Endothelial cell of umbilical vein (primary cell): Measurements from ENCODE around the gene NAMPT. TPM values are rescaled to one million over a fixed set of nuclear protein-coding genes. Genes with fewer than 3 reads are reported as not detected.

Experiments used
- BruUV-seq: library from RNA; stranded (reverse); fragments of 400-500 nt; replicated peaks from 2 replicates; lab custom pipeline; 2021; lab: Mats Ljungman, UMichigan
- CTCF ChIA-PET: fragments of 300-600, 350-600 bp; sonication (Branson Sonifier 250); formaldehyde crosslinking; loops from one replicate; lab custom pipeline; 2021; ENCODE audit warnings: antibody characterized with exemption, inconsistent platforms; lab: Charles Lee
- POLR2A ChIA-PET: fragments of 300-600, 350-600 bp; sonication (Branson Sonifier 250); formaldehyde crosslinking; loops from one replicate; lab custom pipeline; 2021; ENCODE audit warnings: antibody characterized with exemption, inconsistent platforms; lab: Charles Lee
- DNase-seq: peaks from one replicate; pipeline ENCODE4 v3.0.0-alpha.2; 2011; ENCODE audit warnings: low read depth, low spot score
- FAIRE-seq: peaks from 2 replicates; lab custom pipeline; 2011; peaks lifted over from hg19 to GRCh38; lab: Jason Lieb, UNC
- H2AFZ ChIP-seq: 2 replicates; pipeline ENCODE4 v1.6.0; 2012; ENCODE audit warnings: low read depth, low read length, control low read depth, inconsistent platforms
- H3K27ac ChIP-seq: 2 replicates; pipeline ENCODE4 v1.5.1; 2011; ENCODE audit warnings: low read depth, mild to moderate bottlenecking, control low read depth, low read length, moderate library complexity; ENCODE audit not compliant: insufficient read depth
- H3K27me3 ChIP-seq, 2 experiments: 2 replicates each; pipeline versions ENCODE4 v1.6.0 to v1.6.1; 2011; ENCODE audit warnings: low read length in 2 of 2, mixed read lengths in 1 of 2; ENCODE audit not compliant: control insufficient read depth in 2 of 2, insufficient read depth in 2 of 2
- H3K36me3 ChIP-seq, 2 experiments: 2 replicates in 1 of 2; 3 replicates in 1 of 2; pipeline ENCODE4 v1.5.1; 2011; ENCODE audit warnings: low read length in 2 of 2, mild to moderate bottlenecking in 1 of 2, moderate library complexity in 1 of 2; ENCODE audit not compliant: control insufficient read depth in 2 of 2, insufficient read depth in 2 of 2; ENCODE audit errors: extremely low read depth in 1 of 2
- H3K4me1 ChIP-seq: 3 replicates; pipeline ENCODE4 v1.5.1; 2011; ENCODE audit warnings: mild to moderate bottlenecking, low read length; ENCODE audit not compliant: control insufficient read depth, insufficient read depth; ENCODE audit errors: extremely low read depth
- H3K4me2 ChIP-seq: 2 replicates; pipeline ENCODE4 v1.6.1; 2011; ENCODE audit warnings: low read length, control low read depth, mixed read lengths; ENCODE audit not compliant: insufficient read depth
- H3K4me3 ChIP-seq, 3 experiments: fragments of 200-600 bp in 1 of 3; sonication (generic), shearing (Covaris generic) in 1 of 3; replicated peaks in 1 of 3; 2 replicates each; pipeline ENCODE4 v1.5.1; 2011 to 2016; ENCODE audit warnings: control low read depth in 3 of 3, low read length in 3 of 3, mild to moderate bottlenecking in 2 of 3, inconsistent platforms in 1 of 3, low read depth in 1 of 3, moderate library complexity in 1 of 3; ENCODE audit not compliant: insufficient read depth in 1 of 3
- H3K79me2 ChIP-seq: 2 replicates; pipeline ENCODE4 v1.6.0; 2012; ENCODE audit warnings: low read length, inconsistent platforms; ENCODE audit not compliant: control insufficient read depth, insufficient read depth
- H3K9ac ChIP-seq: replicated peaks from 2 replicates; pipeline ENCODE3; 2011; ENCODE audit warnings: low read length, control low read depth; ENCODE audit not compliant: insufficient read depth; ENCODE audit errors: extremely low read depth
- H3K9me1 ChIP-seq: replicated peaks from 3 replicates; pipeline ENCODE4 v1.6.0; 2011; ENCODE audit warnings: mild to moderate bottlenecking, low read length; ENCODE audit not compliant: control insufficient read depth, insufficient read depth; ENCODE audit errors: extremely low read depth
- H3K9me3 ChIP-seq: replicated peaks from 2 replicates; pipeline ENCODE4 v1.5.1; 2012; ENCODE audit warnings: low read length, inconsistent platforms; ENCODE audit not compliant: control insufficient read depth, insufficient read depth
- H4K20me1 ChIP-seq: replicated peaks from 2 replicates; pipeline ENCODE3; 2011; ENCODE audit warnings: mild to moderate bottlenecking, low read length; ENCODE audit not compliant: control insufficient read depth, insufficient read depth; ENCODE audit errors: extremely low read depth
- CTCF ChIP-seq, 2 donors: IDR thresholded peaks; 1 replicate in 1 of 2; 2 replicates in 1 of 2; pipeline ENCODE4 v1.5.1; 2011; ENCODE audit warnings: low read length in 2 of 2, mild to moderate bottlenecking in 2 of 2, moderate library complexity in 2 of 2, control low read depth in 1 of 2, inconsistent platforms in 1 of 2, low read depth in 1 of 2; ENCODE audit not compliant: insufficient read depth in 1 of 2; ENCODE audit errors: extremely low read depth in 1 of 2
- EZH2 ChIP-seq: IDR thresholded peaks from 2 replicates; pipeline ENCODE4 v1.6.1; 2012; ENCODE audit warnings: borderline replicate concordance, low read depth, mild to moderate bottlenecking, moderate library complexity, low read length, inconsistent platforms; ENCODE audit not compliant: severe bottlenecking
- FOS ChIP-seq: IDR thresholded peaks from 2 replicates; pipeline ENCODE4 v1.6.1; 2011; ENCODE audit warnings: mild to moderate bottlenecking, low read length, moderate library complexity, borderline replicate concordance; ENCODE audit not compliant: insufficient read depth
- GATA2 ChIP-seq: IDR thresholded peaks from 2 replicates; pipeline ENCODE4 v1.7.0; 2011; ENCODE audit warnings: low read depth, mild to moderate bottlenecking, moderate library complexity, mixed read lengths, low read length; ENCODE audit not compliant: insufficient read length, insufficient read depth
- JUN ChIP-seq: IDR thresholded peaks from 2 replicates; pipeline ENCODE4 v1.6.1; 2011; ENCODE audit warnings: borderline replicate concordance, low read depth; ENCODE audit not compliant: insufficient read length, insufficient read depth
- MAX ChIP-seq: IDR thresholded peaks from 2 replicates; pipeline ENCODE4 v1.6.1; 2011; ENCODE audit not compliant: insufficient read depth, insufficient read length
- MYC ChIP-seq: IDR thresholded peaks from one replicate; pipeline ENCODE4 v1.6.1; 2011; ENCODE audit warnings: mild to moderate bottlenecking, low read depth, low read length
- POLR2A ChIP-seq: IDR thresholded peaks from 2 replicates; pipeline ENCODE4 v1.6.1; 2012; ENCODE audit warnings: low read depth, mild to moderate bottlenecking, control low read depth, low read length
- POLR2AphosphoS5 ChIP-seq: IDR thresholded peaks from 2 replicates; pipeline ENCODE4 v1.6.1; 2012; ENCODE audit warnings: low read depth, mild to moderate bottlenecking, control low read depth, low read length, moderate library complexity; ENCODE audit not compliant: insufficient read depth
- dilution Hi-C: fragments of 300-500 bp; cut with MboI; formaldehyde crosslinking; loops from one replicate; pipeline ENCODE4 v1.15.0; 2019; ENCODE audit warnings: low sequenced_read_pairs; ENCODE audit not compliant: extremely low pct_ligation_motif_present
- intact Hi-C: fragments of 100-400 bp; cut with micrococcal nuclease; formaldehyde crosslinking; loops from one replicate; pipeline ENCODE4 v1.10.0; 2022
- polyA plus RNA-seq, 4 experiments: library from polyadenylated mRNA; depleted of rRNA in 3 of 4; stranded (reverse) in 3 of 4; unstranded in 1 of 4; fragments of >200 nt; gene quantifications; 2 replicates each; pipeline versions ENCODE4 v1.2.1 to v1.2.3, GENCODE V29; 2011 to 2012; ENCODE audit warnings: missing spikeins in 1 of 4
- total RNA-seq: library from RNA; stranded (reverse); gene quantifications from 2 replicates; pipeline ENCODE4 v1.2.3, GENCODE V29; 2021

Gene NAMPT
- total and polyA plus RNA-seq, 2 donors (not counting 3 experiments of a cell fraction or from before 2014, with no cell fraction given) = 17.5 to 133 TPM

DNA sequence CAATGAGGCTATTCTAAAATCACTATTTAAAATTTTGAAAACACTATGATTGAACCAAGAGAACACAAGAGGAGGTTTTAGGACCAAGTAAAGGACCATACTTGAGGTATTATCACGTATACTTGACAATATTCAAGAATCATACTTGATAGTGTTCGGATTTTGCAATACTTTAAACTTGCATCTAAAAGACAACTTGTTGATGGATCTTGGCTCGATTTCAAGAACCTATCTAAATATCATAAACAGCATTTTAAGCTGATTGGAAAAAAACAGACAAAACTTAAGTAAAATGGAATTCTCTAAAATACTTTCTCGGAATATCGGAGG, 1.3 kb downstream of the NAMPT start:
- H3K9me1 ChIP-seq = no peaks in the 10 kb centered on the region
- peaks cover 0 to 2% of the 10 kb centered on the region in 2 experiments for H3K36me3 ChIP-seq
- peak overlapping the region; percentile 80 to 94 (median 83) for H3K4me3 ChIP-seq
- H4K20me1 ChIP-seq = peaks cover 9% of the 10 kb centered on the region
- FAIRE-seq = no peak
- peak overlapping the region; percentile 99 for H3K4me2 ChIP-seq
- BruUV-seq = TSS peak; percentile 26
- H3K9me3 ChIP-seq = no peaks in the 10 kb centered on the region
- H3K79me2 ChIP-seq = peaks cover 59% of the 10 kb centered on the region
- intact Hi-C loops = no loop called here
- ChIA-PET CTCF (interaction anchor here (0.5 to 3.3 kb wide), 5 partner anchors 105 to 307 kb away, joined by 4 to 49 read pairs (median 5); no protein-coding TSS in a partner anchor), POLR2A (no interaction called here)
- H2AFZ ChIP-seq = no peak overlapping the region
- TF ChIP-seq POLR2AphosphoS5 (no peak), EZH2 (no peak), CTCF (IDR thresholded peaks at IDR 0.05; ENCODE audit: extremely low read depth in 1 of 2, insufficient read depth in 1 of 2, low read depth in 1 of 2, low read length in 2 of 2) (no peak), JUN (no peak), GATA2 (no peak), POLR2A (no peak), MAX (no peak), FOS (no peak), MYC (no peak)
- no peaks in the 10 kb centered on the region for H3K27me3 ChIP-seq
- dilution Hi-C loops = no loop called here
- peak overlapping the region; percentile 76 for H3K27ac ChIP-seq
- H3K9ac ChIP-seq = peak overlapping the region; percentile 97
- DNase-seq = no peak
- peaks cover 44% of the 10 kb centered on the region for H3K4me1 ChIP-seq
